ENCODE measurements around the gene TRIM46. TPM values are rescaled to one million over a fixed set of nuclear protein-coding genes. Genes with fewer than 3 reads are reported as not detected.
A peak's percentile ranks its signal among the peaks of the same experiment; 100 is the strongest.

Gene TRIM46
- total and polyA plus RNA-seq, 9 of the 15 experiments (the other 6 are each of a cell fraction or from before 2014, with no cell fraction given) = 0.05 to 0.60 (median 0.16) TPM; not detected in 3

DNA sequence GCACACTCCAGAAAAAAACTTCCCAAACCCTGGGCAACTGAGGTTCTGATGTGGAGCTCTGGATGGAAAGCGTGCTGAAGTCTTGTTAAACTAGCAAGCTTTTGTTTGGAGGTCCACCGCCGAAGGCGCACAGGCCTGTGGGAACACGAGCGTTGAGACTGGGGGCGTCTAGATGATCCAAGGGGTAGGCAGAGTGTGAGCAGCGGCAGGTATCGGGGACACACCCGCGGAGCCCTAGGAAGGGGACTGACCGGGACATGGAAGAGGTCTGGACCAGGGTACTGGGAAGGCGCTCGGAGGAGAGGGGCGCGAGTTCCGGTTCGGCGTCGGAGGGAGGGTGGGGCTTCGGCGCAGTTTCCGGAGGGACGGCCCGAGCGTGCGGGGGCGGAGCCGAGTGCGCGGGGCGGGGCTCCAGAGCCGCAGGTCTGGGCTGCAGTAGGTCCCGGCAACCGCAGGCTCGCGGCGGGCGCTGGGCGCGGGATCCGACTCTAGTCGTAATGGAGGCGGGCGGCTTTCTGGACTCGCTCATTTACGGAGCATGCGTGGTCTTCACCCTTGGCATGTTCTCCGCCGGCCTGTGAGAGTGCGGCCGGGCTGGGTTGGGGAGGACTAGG lies 38.1 kb upstream of the TRIM46 start, which contains the start of gene SLC50A1:
Gene SLC50A1, plus strand, starts transcription at position 438 of the 614 bp plus-strand sequence. Its CDS starts 60 bp downstream, at position 498.
- ATAC-seq (peak; percentile 86), DNase-seq (ENCODE audit: extremely low read depth in 1 of 4, low spot score in 3 of 4) (peak; percentile 93 to 95 (median 94)), FAIRE-seq (no peak)
- Histone ChIP-seq H4K20me1 (replicated peaks; ENCODE audit: control insufficient read depth, insufficient read depth, low read length) (no peaks in the 10 kb centered on the region), H3K9ac (ENCODE audit: insufficient read depth in 1 of 2, low read depth in 2 of 2, low read length in 2 of 2) (peak within 1 kb of the TSS; percentile 91 to 96), H3K9me1 (ENCODE audit: control insufficient read depth, insufficient read depth, low read length) (no peaks in the 10 kb centered on the region), H3K27me3 (ENCODE audit: control insufficient read depth in 2 of 2, insufficient read depth in 2 of 2, low read length in 2 of 2) (no peaks in the 10 kb centered on the region), H3K79me2 (ENCODE audit: control insufficient read depth, insufficient read depth, low read length) (peaks cover 51% of the 10 kb centered on the region), H2AFZ (ENCODE audit: low read depth, low read length) (peak within 1 kb of the TSS; percentile 91), H3K4me3 (peak within 1 kb of the TSS; percentile 82), H3K9me3 (replicated peaks; ENCODE audit: control insufficient read depth, insufficient read depth, low read depth, low read length) (no peaks in the 10 kb centered on the region), H3K36me3 (ENCODE audit: control insufficient read depth, insufficient read depth, low read length) (peaks cover 44% of the 10 kb centered on the region), H3K4me1 (replicated peaks in 1 of 2; ENCODE audit: control insufficient read depth in 2 of 2, insufficient read depth in 2 of 2, low read length in 2 of 2) (peaks cover 45 to 65% of the 10 kb centered on the region in 2 experiments), H3K4me2 (ENCODE audit: insufficient read depth, low read length) (peak within 1 kb of the TSS; percentile 84), H3K27ac (ENCODE audit: extremely low read depth, low read depth, low read length) (peak within 1 kb of the TSS; percentile 92)
- intact Hi-C loops (cut with micrococcal nuclease) = no loop called here
- 1% methylated on average over 31 of the region's 52 CpGs for WGBS (ENCODE audit: insufficient coverage, low coverage, missing lambda C conversion rate)
- no TSS peak for BruUV-seq (replicated peaks)
- ChIA-PET POLR2A (interaction anchor here (0.5 to 2.2 kb wide), 4 partner anchors 10 to 1570 kb away, joined by 3 to 7 read pairs (median 4); partner anchors contain the start of gene CRABP2), CTCF (ENCODE audit: low intra/inter-chr PET ratio) (no interaction called here)
- in situ Hi-C loops (cut with MboI) = no loop called here
- TF ChIP-seq TAF9B (IDR thresholded peaks at IDR 0.05; ENCODE audit: partially characterized antibody) (peak; percentile 80), CBFA2T2 (conservative IDR thresholded peaks at IDR 0.05) (no peak), FOXJ2 (tag; IDR thresholded peaks at IDR 0.05) (0 out of 2 replicates have a peak, but pooled peaks have one; percentile 39), GATA2 (CRISPR knock-in tag; IDR thresholded peaks at IDR 0.05) (no peak), MEF2D (tag; conservative IDR thresholded peaks at IDR 0.05; ENCODE audit: low read depth) (0 out of 2 replicates have a peak, but pooled peaks have one; percentile 39), CBX3 (IDR thresholded peaks at IDR 0.05; ENCODE audit: borderline replicate concordance in 1 of 2, low read length in 2 of 2) (peak in 1 of 2 experiments; percentile 41; a peak in 1 of 3 replicates), E2F3 (CRISPR knock-in tag; IDR thresholded peaks at IDR 0.05) (no peak)
- TF ChIP-seq, protein P1, sequence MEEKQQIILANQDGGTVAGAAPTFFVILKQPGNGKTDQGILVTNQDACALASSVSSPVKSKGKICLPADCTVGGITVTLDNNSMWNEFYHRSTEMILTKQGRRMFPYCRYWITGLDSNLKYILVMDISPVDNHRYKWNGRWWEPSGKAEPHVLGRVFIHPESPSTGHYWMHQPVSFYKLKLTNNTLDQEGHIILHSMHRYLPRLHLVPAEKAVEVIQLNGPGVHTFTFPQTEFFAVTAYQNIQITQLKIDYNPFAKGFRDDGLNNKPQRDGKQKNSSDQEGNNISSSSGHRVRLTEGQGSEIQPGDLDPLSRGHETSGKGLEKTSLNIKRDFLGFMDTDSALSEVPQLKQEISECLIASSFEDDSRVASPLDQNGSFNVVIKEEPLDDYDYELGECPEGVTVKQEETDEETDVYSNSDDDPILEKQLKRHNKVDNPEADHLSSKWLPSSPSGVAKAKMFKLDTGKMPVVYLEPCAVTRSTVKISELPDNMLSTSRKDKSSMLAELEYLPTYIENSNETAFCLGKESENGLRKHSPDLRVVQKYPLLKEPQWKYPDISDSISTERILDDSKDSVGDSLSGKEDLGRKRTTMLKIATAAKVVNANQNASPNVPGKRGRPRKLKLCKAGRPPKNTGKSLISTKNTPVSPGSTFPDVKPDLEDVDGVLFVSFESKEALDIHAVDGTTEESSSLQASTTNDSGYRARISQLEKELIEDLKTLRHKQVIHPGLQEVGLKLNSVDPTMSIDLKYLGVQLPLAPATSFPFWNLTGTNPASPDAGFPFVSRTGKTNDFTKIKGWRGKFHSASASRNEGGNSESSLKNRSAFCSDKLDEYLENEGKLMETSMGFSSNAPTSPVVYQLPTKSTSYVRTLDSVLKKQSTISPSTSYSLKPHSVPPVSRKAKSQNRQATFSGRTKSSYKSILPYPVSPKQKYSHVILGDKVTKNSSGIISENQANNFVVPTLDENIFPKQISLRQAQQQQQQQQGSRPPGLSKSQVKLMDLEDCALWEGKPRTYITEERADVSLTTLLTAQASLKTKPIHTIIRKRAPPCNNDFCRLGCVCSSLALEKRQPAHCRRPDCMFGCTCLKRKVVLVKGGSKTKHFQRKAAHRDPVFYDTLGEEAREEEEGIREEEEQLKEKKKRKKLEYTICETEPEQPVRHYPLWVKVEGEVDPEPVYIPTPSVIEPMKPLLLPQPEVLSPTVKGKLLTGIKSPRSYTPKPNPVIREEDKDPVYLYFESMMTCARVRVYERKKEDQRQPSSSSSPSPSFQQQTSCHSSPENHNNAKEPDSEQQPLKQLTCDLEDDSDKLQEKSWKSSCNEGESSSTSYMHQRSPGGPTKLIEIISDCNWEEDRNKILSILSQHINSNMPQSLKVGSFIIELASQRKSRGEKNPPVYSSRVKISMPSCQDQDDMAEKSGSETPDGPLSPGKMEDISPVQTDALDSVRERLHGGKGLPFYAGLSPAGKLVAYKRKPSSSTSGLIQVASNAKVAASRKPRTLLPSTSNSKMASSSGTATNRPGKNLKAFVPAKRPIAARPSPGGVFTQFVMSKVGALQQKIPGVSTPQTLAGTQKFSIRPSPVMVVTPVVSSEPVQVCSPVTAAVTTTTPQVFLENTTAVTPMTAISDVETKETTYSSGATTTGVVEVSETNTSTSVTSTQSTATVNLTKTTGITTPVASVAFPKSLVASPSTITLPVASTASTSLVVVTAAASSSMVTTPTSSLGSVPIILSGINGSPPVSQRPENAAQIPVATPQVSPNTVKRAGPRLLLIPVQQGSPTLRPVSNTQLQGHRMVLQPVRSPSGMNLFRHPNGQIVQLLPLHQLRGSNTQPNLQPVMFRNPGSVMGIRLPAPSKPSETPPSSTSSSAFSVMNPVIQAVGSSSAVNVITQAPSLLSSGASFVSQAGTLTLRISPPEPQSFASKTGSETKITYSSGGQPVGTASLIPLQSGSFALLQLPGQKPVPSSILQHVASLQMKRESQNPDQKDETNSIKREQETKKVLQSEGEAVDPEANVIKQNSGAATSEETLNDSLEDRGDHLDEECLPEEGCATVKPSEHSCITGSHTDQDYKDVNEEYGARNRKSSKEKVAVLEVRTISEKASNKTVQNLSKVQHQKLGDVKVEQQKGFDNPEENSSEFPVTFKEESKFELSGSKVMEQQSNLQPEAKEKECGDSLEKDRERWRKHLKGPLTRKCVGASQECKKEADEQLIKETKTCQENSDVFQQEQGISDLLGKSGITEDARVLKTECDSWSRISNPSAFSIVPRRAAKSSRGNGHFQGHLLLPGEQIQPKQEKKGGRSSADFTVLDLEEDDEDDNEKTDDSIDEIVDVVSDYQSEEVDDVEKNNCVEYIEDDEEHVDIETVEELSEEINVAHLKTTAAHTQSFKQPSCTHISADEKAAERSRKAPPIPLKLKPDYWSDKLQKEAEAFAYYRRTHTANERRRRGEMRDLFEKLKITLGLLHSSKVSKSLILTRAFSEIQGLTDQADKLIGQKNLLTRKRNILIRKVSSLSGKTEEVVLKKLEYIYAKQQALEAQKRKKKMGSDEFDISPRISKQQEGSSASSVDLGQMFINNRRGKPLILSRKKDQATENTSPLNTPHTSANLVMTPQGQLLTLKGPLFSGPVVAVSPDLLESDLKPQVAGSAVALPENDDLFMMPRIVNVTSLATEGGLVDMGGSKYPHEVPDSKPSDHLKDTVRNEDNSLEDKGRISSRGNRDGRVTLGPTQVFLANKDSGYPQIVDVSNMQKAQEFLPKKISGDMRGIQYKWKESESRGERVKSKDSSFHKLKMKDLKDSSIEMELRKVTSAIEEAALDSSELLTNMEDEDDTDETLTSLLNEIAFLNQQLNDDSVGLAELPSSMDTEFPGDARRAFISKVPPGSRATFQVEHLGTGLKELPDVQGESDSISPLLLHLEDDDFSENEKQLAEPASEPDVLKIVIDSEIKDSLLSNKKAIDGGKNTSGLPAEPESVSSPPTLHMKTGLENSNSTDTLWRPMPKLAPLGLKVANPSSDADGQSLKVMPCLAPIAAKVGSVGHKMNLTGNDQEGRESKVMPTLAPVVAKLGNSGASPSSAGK (IDR thresholded peaks at IDR 0.05) = peak; percentile 56
- TF ChIP-seq, protein P2, sequence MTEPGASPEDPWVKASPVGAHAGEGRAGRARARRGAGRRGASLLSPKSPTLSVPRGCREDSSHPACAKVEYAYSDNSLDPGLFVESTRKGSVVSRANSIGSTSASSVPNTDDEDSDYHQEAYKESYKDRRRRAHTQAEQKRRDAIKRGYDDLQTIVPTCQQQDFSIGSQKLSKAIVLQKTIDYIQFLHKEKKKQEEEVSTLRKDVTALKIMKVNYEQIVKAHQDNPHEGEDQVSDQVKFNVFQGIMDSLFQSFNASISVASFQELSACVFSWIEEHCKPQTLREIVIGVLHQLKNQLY (CRISPR knock-in tag; conservative IDR thresholded peaks at IDR 0.05) = no peak
